Effector CD4-positive, alpha-beta T cell (primary cell): ENCODE measurements around the gene HSPG2.
"Not testable (repeated sequence)": the region's sequence is repeated elsewhere in the genome, so short reads cannot be mapped to it uniquely, and the experiment has no call there.

Experiments used
- DNase-seq: peaks from one replicate; pipeline ENCODE4 v3.0.0-alpha.2; 2020

Gene HSPG2

GRCh38 chr1:21931171-21932093, 5.7 kb downstream of the HSPG2 start:
- DNase-seq = no peak

GRCh38 chr1:21930629-21931170, 6.4 kb downstream of the HSPG2 start:
- no peak for DNase-seq

- no peak for DNase-seq
Measured at GRCh38 chr1:21930080-21930571, 7.0 kb downstream of the HSPG2 start.

- no peak for DNase-seq
Measured at GRCh38 chr1:21927533-21928237, 9.4 kb downstream of the HSPG2 start.

GRCh38 chr1:21926814-21927532, 10.1 kb downstream of the HSPG2 start:
- DNase-seq = no peak

GRCh38 chr1:21926065-21926464, 11.0 kb downstream of the HSPG2 start:
- no peak for DNase-seq

GRCh38 chr1:21925334-21925940, 11.7 kb downstream of the HSPG2 start:
- no peak for DNase-seq

- DNase-seq = no peak
Measured at GRCh38 chr1:21924503-21925005, 12.6 kb downstream of the HSPG2 start.

GRCh38 chr1:21922090-21923013, 14.8 kb downstream of the HSPG2 start:
- DNase-seq = no peak

- no peak for DNase-seq
Measured at GRCh38 chr1:21921100-21921875, 15.8 kb downstream of the HSPG2 start.

- no peak for DNase-seq
Measured at GRCh38 chr1:21919520-21919919, 17.6 kb downstream of the HSPG2 start.

- DNase-seq = not testable (repeated sequence)
Measured at GRCh38 chr1:21917239-21917631, 19.9 kb downstream of the HSPG2 start.

GRCh38 chr1:21916447-21917238, 20.5 kb downstream of the HSPG2 start:
- DNase-seq = no peak

GRCh38 chr1:21914880-21915640, 22.1 kb downstream of the HSPG2 start:
- DNase-seq = no peak

- DNase-seq = no peak
Measured at GRCh38 chr1:21914450-21914849, 22.7 kb downstream of the HSPG2 start.

- DNase-seq = no peak
Measured at GRCh38 chr1:21913763-21914162, 23.3 kb downstream of the HSPG2 start.

- no peak for DNase-seq
Measured at GRCh38 chr1:21913258-21913657, 23.9 kb downstream of the HSPG2 start.

GRCh38 chr1:21912038-21912758, 24.9 kb downstream of the HSPG2 start:
- DNase-seq = no peak
